Gastroesophageal sphincter (tissue), 3 donors: ENCODE results near the gene OXSR1.

Experiments used
- EP300 ChIP-seq: sonication (generic); formaldehyde crosslinking; IDR thresholded peaks from one replicate; pipeline ENCODE4 v1.6.1; 2017; ENCODE audit warnings: antibody characterized with exemption, mild to moderate bottlenecking
- POLR2AphosphoS5 ChIP-seq: sonication (generic); formaldehyde crosslinking; IDR thresholded peaks from one replicate; pipeline ENCODE4 v1.6.1; 2017; ENCODE audit warnings: antibody characterized with exemption
- TF ChIP-seq, protein P1 (sequence below), 4 experiments: fragments of 200-600 bp in 2 of 4; fragments of 450-650 bp in 2 of 4; sonication (generic) in 1 of 4; IDR thresholded peaks; one replicate each; pipeline ENCODE4 v1.5.1; 2017 to 2019; ENCODE audit warnings: antibody characterized with exemption in 4 of 4, mild to moderate bottlenecking in 2 of 4, moderate library complexity in 2 of 4

DNA sequence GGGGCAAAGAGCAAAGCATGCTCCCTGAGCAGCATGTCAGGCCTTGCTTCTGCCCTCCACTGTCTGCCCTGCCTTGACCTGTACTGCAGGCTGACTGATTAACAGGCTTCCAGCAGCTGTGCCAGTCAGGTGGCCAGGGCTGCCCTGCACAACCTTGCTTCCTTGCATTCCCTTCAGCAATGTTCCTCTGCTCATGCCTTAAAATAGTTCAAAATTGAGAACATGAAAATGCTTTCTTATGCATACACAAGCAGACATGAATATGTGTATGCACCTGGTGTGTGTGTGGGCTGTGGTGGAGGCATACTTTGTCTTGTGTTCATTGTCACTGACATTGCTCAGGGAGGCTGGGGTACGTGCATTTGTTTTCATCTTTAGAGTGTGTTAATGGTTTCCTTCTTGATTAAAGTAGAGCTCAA lies 99.0 kb downstream of the OXSR1 start:
- TF ChIP-seq, protein P1, sequence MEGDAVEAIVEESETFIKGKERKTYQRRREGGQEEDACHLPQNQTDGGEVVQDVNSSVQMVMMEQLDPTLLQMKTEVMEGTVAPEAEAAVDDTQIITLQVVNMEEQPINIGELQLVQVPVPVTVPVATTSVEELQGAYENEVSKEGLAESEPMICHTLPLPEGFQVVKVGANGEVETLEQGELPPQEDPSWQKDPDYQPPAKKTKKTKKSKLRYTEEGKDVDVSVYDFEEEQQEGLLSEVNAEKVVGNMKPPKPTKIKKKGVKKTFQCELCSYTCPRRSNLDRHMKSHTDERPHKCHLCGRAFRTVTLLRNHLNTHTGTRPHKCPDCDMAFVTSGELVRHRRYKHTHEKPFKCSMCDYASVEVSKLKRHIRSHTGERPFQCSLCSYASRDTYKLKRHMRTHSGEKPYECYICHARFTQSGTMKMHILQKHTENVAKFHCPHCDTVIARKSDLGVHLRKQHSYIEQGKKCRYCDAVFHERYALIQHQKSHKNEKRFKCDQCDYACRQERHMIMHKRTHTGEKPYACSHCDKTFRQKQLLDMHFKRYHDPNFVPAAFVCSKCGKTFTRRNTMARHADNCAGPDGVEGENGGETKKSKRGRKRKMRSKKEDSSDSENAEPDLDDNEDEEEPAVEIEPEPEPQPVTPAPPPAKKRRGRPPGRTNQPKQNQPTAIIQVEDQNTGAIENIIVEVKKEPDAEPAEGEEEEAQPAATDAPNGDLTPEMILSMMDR (IDR thresholded peaks at IDR 0.05), result no peak
- TF ChIP-seq POLR2AphosphoS5 (no peak), EP300 (no peak)
